ENCODE data around the gene PCSK5. TPM values are rescaled to one million over a fixed set of nuclear protein-coding genes. Genes with fewer than 3 reads are reported as not detected.
"Not testable (repeated sequence)": the region's sequence is repeated elsewhere in the genome, so short reads cannot be mapped to it uniquely, and the experiment has no call there.

The PCSK5 gene
- total RNA-seq, 1 experiment from 2014 or later, result 0.48 TPM

GRCh38 chr9:75889977-75890471 is 449 bp upstream of the PCSK5 start:
- peak; percentile 33 for DNase-seq (ENCODE audit: low spot score)

GRCh38 chr9:75891277-75891741 is 836 bp downstream of the PCSK5 start:
- DNase-seq (ENCODE audit: low spot score), result no peak

- no peak for DNase-seq (ENCODE audit: low spot score)
Observed at GRCh38 chr9:75891771-75892215, 1.3 kb downstream of the PCSK5 start.

- DNase-seq (ENCODE audit: low spot score), result no peak
Observed at GRCh38 chr9:75892216-75892911, 1.9 kb downstream of the PCSK5 start.

- no peak for DNase-seq (ENCODE audit: low spot score)
Observed at GRCh38 chr9:75893106-75893505, 2.6 kb downstream of the PCSK5 start.

GRCh38 chr9:75894566-75894965 is 4.1 kb downstream of the PCSK5 start:
- DNase-seq (ENCODE audit: low spot score), result no peak

GRCh38 chr9:75895112-75895511 is 4.6 kb downstream of the PCSK5 start:
- no peak for DNase-seq (ENCODE audit: low spot score)

- DNase-seq (ENCODE audit: low spot score), result no peak
Observed at GRCh38 chr9:75896193-75896592, 5.7 kb downstream of the PCSK5 start.

- DNase-seq (ENCODE audit: low spot score), result not testable (repeated sequence)
Observed at GRCh38 chr9:75900893-75901524, 10.5 kb downstream of the PCSK5 start.

- peak; percentile 71 for DNase-seq (ENCODE audit: low spot score)
Observed at GRCh38 chr9:75903785-75904360, 13.4 kb downstream of the PCSK5 start.

GRCh38 chr9:75904364-75904763 is 13.9 kb downstream of the PCSK5 start:
- no peak for DNase-seq (ENCODE audit: low spot score)

GRCh38 chr9:75906531-75906930 is 16.1 kb downstream of the PCSK5 start:
- DNase-seq (ENCODE audit: low spot score), result no peak

GRCh38 chr9:75907329-75907728 is 16.9 kb downstream of the PCSK5 start:
- DNase-seq (ENCODE audit: low spot score), result peak; percentile 39

- no peak for DNase-seq (ENCODE audit: low spot score)
Observed at GRCh38 chr9:75907923-75908322, 17.4 kb downstream of the PCSK5 start.

- DNase-seq (ENCODE audit: low spot score), result no peak
Observed at GRCh38 chr9:75909776-75910175, 19.3 kb downstream of the PCSK5 start.

- DNase-seq (ENCODE audit: low spot score), result no peak
Observed at GRCh38 chr9:75910731-75911130, 20.3 kb downstream of the PCSK5 start.

- DNase-seq (ENCODE audit: low spot score), result no peak
Observed at GRCh38 chr9:75911390-75911789, 20.9 kb downstream of the PCSK5 start.

- DNase-seq (ENCODE audit: low spot score), result no peak
Observed at GRCh38 chr9:75912951-75913350, 22.5 kb downstream of the PCSK5 start.

GRCh38 chr9:75914002-75914401 is 23.5 kb downstream of the PCSK5 start:
- DNase-seq (ENCODE audit: low spot score), result no peak

- no peak for DNase-seq (ENCODE audit: low spot score)
Observed at GRCh38 chr9:75914883-75915452, 24.5 kb downstream of the PCSK5 start.

- no peak for DNase-seq (ENCODE audit: low spot score)
Observed at GRCh38 chr9:75918154-75918553, 27.7 kb downstream of the PCSK5 start.

GRCh38 chr9:75918909-75919308 is 28.4 kb downstream of the PCSK5 start:
- DNase-seq (ENCODE audit: low spot score), result no peak

Data from A172 (cell line).